Measurements from ENCODE around the gene HSPG2.
"Not testable (repeated sequence)": the region's sequence is repeated elsewhere in the genome, so short reads cannot be mapped to it uniquely, and the experiment has no call there.

HSPG2 gene

GRCh38 chr1:21836010-21836409 is 101.1 kb downstream of the HSPG2 start:
- no peak overlapping the region for H3K27ac ChIP-seq
- DNase-seq (ENCODE audit: low read depth, low spot score), result no peak

DNA sequence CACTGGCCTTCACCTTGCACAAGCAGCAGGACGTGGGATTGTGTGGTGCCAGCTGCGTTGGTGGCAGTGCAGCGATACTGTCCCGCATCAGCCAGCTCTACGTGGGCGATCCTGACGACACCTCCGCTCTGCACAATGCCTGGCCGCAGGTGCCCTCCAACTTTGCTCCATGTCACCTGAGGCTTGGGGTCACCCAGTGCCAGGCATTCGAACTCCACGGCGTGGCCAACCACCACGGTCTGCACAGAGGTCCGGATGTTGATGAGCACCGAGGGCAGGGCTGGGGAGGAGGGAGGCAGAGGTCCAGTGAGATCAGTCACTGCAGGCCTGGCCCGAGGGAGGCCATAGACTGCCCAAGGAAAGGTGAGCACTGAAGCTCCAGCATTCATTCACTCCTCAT is 102.4 kb downstream of the HSPG2 start:
- no peak for DNase-seq (ENCODE audit: low read depth, low spot score)
- H3K27ac ChIP-seq, result no peak overlapping the region

GRCh38 chr1:21834094-21834493 is 103.0 kb downstream of the HSPG2 start:
- no peak for DNase-seq (ENCODE audit: low read depth, low spot score)
- no peak overlapping the region for H3K27ac ChIP-seq

DNA sequence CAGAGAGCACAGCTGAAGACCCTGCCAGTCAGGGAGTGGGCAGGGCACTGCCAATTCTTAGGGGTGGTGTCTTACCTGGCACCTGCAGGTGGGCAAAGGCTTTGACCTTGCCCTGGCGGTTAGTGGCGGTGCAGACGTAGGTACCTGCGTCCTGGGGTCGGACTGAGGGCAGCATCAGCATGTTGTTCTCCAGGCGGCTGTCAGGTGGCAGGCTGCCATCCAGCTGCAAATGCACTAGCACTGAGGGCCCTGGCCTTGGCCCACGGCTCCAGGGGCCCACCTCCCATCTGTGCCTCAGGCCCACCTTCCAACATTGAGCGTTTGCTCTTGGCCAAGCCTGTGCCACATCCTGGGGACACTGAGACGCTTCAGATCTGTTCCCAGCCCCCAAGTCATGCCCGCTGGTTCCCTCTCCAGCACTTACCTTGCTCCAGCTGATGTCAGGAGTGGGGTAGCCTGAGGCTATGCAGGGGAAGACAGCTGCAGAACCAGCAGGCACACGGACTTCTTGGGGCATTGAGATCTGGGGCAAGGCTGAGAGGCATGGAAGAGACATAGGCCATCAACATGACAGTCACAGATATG is 103.6 kb downstream of the HSPG2 start:
- DNase-seq (ENCODE audit: low read depth, low spot score), result no peak

GRCh38 chr1:21831454-21831970 is 105.6 kb downstream of the HSPG2 start:
- H3K27ac ChIP-seq, result no peak overlapping the region
- DNase-seq (ENCODE audit: low read depth, low spot score), result no peak

More for the DNA sequence above, 103.6 kb downstream of the HSPG2 start:
- no peak overlapping the region for H3K27ac ChIP-seq

- H3K27ac ChIP-seq, result no peak overlapping the region
- no peak for DNase-seq (ENCODE audit: low read depth, low spot score)
Measured at GRCh38 chr1:21830792-21831453, 106.2 kb downstream of the HSPG2 start.

DNA sequence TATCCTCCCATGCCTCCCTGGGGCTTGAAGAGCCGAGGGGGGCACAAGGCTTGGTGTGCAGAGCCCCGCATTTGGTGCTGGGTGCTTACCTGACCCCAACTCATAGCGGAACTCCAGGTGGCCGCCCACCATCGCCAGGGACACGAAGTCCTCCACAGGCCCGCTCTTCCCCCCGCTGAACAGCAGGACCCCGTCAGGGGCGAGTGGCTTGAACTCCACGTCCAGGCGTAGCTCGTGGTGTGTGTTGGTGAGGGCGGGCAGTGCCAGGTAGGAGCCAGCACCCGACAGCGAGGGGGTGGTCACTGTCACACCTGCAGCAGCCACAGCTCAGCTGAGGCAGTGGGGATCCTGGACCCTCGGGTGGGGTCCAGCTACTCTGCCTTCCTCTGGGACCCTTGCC is 107.8 kb downstream of the HSPG2 start:
- no peak overlapping the region for H3K27ac ChIP-seq
- DNase-seq (ENCODE audit: low read depth, low spot score), result no peak

GRCh38 chr1:21828506-21829210 is 108.5 kb downstream of the HSPG2 start:
- no peak for DNase-seq (ENCODE audit: low read depth, low spot score)
- no peak overlapping the region for H3K27ac ChIP-seq

DNA sequence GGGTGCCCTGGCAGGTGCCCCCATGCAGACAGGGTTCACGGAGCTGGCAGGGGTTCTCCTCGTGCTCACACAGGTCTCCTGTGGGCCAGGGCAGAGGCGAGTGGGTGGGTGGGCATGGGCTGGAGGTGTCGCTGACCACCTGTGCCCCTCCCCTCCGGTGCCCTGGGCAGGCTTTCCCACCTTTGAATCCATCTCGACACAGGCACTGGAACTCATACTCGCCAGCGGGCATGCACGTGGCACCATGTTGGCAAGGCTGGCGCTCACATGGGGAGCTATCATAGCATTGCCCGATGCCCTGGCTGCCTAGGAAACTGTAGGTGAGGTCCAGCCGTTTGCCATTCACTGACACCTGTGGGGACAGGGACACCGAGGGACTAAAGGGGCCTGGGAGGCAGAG is 109.0 kb downstream of the HSPG2 start:
- H3K27ac ChIP-seq, result no peak overlapping the region
- no peak for DNase-seq (ENCODE audit: low read depth, low spot score)

DNA sequence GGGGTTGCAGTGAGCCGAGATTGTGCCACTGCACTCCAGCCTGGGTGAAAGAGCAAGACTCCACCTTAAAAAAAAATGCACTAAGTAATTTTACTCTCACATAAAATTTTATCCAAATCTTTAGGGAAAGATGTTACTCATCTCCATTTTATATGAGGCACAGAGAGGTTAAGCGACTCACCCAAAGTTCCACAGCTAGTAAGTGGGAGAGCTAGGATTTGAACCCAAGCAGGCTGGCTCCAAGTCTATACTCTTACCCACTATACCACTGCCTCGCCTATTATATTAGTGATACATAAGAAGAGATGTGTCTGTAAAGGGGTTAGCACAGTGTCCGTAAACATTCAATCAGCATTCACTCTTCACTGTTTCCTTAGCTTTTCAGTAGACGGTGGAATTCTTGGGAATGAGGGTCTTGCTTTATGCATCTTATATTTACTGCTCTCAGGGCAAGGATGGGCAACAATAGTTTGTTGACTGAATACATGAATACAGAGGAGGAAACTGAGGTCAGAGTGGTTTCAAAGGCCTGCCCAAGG is 109.9 kb downstream of the HSPG2 start:
- DNase-seq (ENCODE audit: low read depth, low spot score), result no peak
- no peak overlapping the region for H3K27ac ChIP-seq

DNA sequence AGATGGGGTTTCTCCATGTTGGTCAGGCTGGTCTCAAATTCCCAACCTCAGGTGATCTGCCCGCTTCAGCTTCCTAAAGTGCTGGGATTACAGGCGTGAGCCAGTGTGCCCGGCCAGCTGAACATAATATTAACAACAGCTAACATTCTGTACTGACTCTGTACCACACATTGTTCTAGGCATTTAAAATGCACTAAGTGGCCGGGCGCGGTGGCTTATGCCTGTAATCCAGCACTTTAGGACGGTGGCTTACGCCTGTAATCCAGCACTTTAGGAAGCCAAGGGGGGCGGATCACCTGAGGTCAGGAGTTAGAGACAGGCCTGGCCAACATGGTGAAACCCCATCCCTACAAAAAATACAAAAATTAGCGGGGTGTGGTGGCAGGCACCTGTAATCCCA is 110.4 kb downstream of the HSPG2 start:
- DNase-seq (ENCODE audit: low read depth, low spot score); H3K27ac ChIP-seq: not testable (repeated sequence)

DNA sequence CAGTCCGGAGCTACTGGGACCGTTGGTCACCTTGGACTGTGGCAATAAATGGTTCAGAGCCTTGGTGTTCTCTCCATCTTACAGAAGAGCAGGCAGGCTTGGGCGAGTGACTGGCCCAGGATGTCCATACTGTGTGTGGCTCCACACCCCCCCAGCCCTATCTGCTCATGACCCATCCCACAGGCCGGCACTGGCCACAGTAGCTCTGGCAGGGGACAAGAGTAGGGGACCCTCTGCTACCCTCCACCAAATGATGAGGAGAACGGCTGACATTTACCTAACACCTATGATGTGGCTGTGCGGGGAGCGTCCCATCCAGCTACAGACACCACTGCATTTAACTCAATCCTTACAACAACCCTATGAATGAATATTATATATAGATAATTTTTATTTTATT is 111.7 kb downstream of the HSPG2 start:
- no peak for DNase-seq (ENCODE audit: low read depth, low spot score)
- H3K27ac ChIP-seq, result no peak overlapping the region

GRCh38 chr1:21824926-21825325 is 112.2 kb downstream of the HSPG2 start:
- no peak overlapping the region for H3K27ac ChIP-seq
- no peak for DNase-seq (ENCODE audit: low read depth, low spot score)

DNA sequence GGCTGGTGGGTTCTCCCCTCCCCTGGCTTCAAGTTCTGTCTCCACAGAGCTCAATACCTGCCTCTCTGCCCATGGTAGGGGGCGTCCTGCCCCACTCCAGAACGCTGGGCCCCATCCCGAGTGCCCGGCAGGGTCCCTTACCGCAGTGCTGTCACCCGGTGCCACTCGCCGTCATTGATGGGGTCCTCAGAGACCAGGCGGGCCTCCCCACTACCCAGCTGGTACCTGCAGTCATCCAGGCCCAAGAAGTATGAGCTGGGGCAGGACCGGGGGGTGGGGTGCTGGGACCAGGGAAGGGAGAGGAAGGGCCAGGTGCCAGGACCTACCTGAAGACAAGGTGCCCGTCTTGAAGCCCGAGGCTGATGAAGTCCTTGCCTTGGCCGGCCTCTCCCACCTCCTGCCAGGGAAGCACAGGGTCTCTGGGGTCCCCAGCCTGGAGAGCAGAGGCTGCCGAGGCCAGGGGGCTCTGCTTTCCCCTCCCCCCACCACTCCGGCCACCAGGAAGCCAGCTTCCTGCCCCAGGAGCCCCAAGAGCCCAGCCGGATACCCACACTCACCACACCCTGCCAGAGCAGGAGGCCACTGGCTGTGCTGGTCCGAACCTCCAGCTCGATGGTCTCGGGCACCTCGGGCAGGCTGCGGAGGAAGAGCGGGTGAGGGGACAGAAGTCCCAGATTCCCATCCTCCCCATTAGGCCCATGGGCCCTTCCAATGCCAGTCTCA is 113.0 kb downstream of the HSPG2 start:
- DNase-seq (ENCODE audit: low read depth, low spot score), result no peak
- no peak overlapping the region for H3K27ac ChIP-seq

GRCh38 chr1:21823206-21823979 is 113.7 kb downstream of the HSPG2 start:
- no peak overlapping the region for H3K27ac ChIP-seq
- DNase-seq (ENCODE audit: low read depth, low spot score), result no peak

DNA sequence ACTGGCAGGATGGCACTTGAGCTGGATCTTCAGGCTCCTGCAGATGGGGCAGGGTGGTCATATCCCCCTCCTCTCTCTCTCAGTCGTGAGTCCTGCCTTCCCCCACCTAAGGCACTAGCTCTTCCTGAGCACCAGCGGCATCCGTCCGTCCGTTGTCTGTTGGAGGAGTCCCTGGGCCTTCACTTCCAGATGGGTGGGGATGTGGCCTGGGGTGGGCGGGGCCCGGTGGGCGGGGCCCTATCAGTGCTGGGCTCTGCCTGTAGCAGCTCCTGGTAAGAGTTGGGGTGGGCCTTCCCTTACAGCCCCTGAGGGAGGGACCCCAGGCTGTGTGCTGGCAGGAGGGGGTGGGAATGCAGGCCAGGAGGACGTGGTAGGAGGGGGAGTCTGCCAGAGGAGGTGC is 114.8 kb downstream of the HSPG2 start:
- H3K27ac ChIP-seq, result no peak overlapping the region
- DNase-seq (ENCODE audit: low read depth, low spot score), result no peak

- no peak for DNase-seq (ENCODE audit: low read depth, low spot score)
Measured at GRCh38 chr1:21821385-21822019, 115.6 kb downstream of the HSPG2 start.

GRCh38 chr1:21820597-21821232 is 116.4 kb downstream of the HSPG2 start:
- DNase-seq (ENCODE audit: low read depth, low spot score), result no peak
- H3K27ac ChIP-seq, result no peak overlapping the region

More at GRCh38 chr1:21821385-21822019, 115.6 kb downstream of the HSPG2 start:
- H3K27ac ChIP-seq, result no peak overlapping the region

- no peak overlapping the region for H3K27ac ChIP-seq
- no peak for DNase-seq (ENCODE audit: low read depth, low spot score)
Measured at GRCh38 chr1:21818656-21819055, 118.5 kb downstream of the HSPG2 start.

Measured in epithelial cell of prostate (primary cell).